Panc1 (cell line): ENCODE measurements around the gene NDRG4. TPM values are rescaled to one million over a fixed set of nuclear protein-coding genes. Genes with fewer than 3 reads are reported as not detected.

Source experiments
- ATAC-seq: fragments of 200-7000 bp; cut with Tn5 transposase; 2 replicates; pipeline ENCODE4 v1.9.1; 2020; ENCODE audit warnings: mild to moderate bottlenecking, moderate library complexity
- BruUV-seq: library from RNA; stranded (reverse); fragments of 400-500 nt; replicated peaks from 2 replicates; lab custom pipeline; 2021; lab: Mats Ljungman, UMichigan
- CTCF ChIA-PET: fragments of 300-600 bp; sonication (Branson Sonifier 250); formaldehyde crosslinking; loops from one replicate; lab custom pipeline; 2022; ENCODE audit warnings: antibody characterized with exemption; lab: Charles Lee
- POLR2A ChIA-PET: fragments of 300-600 bp; sonication (Branson Sonifier 250); formaldehyde crosslinking; loops from one replicate; lab custom pipeline; 2022; ENCODE audit warnings: antibody characterized with exemption; lab: Charles Lee
- DNase-seq: peaks from one replicate; pipeline ENCODE4 v3.0.0-alpha.2; 2010; ENCODE audit warnings: low read depth, low spot score
- H3K27ac ChIP-seq: 2 replicates; pipeline ENCODE4 v1.5.1; 2011; ENCODE audit warnings: mild to moderate bottlenecking, low read length, inconsistent platforms
- H3K27me3 ChIP-seq: fragments of 200-500 bp; sonication (Bioruptor generic); 2 replicates; pipeline ENCODE4 v1.6.0; 2014; ENCODE audit warnings: low read length, inconsistent platforms; ENCODE audit not compliant: control insufficient read depth, insufficient read depth
- H3K36me3 ChIP-seq: fragments of 200-500 bp; sonication (Bioruptor generic); 2 replicates; pipeline ENCODE4 v1.5.1; 2014; ENCODE audit warnings: inconsistent platforms, mild to moderate bottlenecking, low read length, moderate library complexity; ENCODE audit not compliant: control insufficient read depth, insufficient read depth
- H3K4me1 ChIP-seq: 2 replicates; pipeline ENCODE4 v1.5.1; 2011; ENCODE audit warnings: inconsistent platforms, mild to moderate bottlenecking, low read length, moderate library complexity; ENCODE audit not compliant: control insufficient read depth, insufficient read depth
- H3K4me3 ChIP-seq, 2 experiments: 2 replicates each; pipeline ENCODE4 v1.5.1; 2011 to 2012; ENCODE audit warnings: low read depth in 2 of 2, low read length in 2 of 2, mild to moderate bottlenecking in 2 of 2, inconsistent platforms in 1 of 2, moderate library complexity in 1 of 2
- H3K9me3 ChIP-seq: fragments of 200-500 bp; sonication (Bioruptor generic); 2 replicates; pipeline ENCODE4 v1.5.1; 2014; ENCODE audit warnings: low read depth, mild to moderate bottlenecking, inconsistent platforms, low read length, moderate library complexity; ENCODE audit not compliant: control insufficient read depth, insufficient read depth
- POLR2AphosphoS5 ChIP-seq: IDR thresholded peaks from 2 replicates; pipeline ENCODE4 v1.6.1; 2012; ENCODE audit warnings: mild to moderate bottlenecking, low read depth, low read length, moderate library complexity
- SIN3A ChIP-seq: IDR thresholded peaks from 2 replicates; pipeline ENCODE4 v1.6.1; 2012; ENCODE audit warnings: low read depth, mild to moderate bottlenecking, low read length, moderate library complexity, borderline replicate concordance; ENCODE audit not compliant: insufficient read depth
- TCF7L2 ChIP-seq: IDR thresholded peaks from 2 replicates; pipeline ENCODE4 v1.6.1; 2011; ENCODE audit warnings: mild to moderate bottlenecking, low read depth, low read length, inconsistent platforms
- in situ Hi-C: cut with HindIII; loops from 2 replicates; pipeline ENCODE4 v1.10.0; 2016; ENCODE audit warnings: low sequenced_read_pairs, low pct_unique_long_range_greater_than_20kb
- intact Hi-C: fragments of 100-400 bp; cut with micrococcal nuclease; formaldehyde crosslinking; loops from one replicate; pipeline ENCODE4 v1.10.0; 2022; ENCODE audit not compliant: unreplicated experiment
- total RNA-seq: library from RNA; stranded (reverse); gene quantifications from one replicate; pipeline ENCODE4 v1.2.1, GENCODE V29; 2021; ENCODE audit not compliant: unreplicated experiment
- TF ChIP-seq, protein P1 (sequence below), 2 experiments: IDR thresholded peaks; 2 replicates each; pipeline ENCODE4 v1.6.1; 2011 to 2012; ENCODE audit warnings: low read depth in 2 of 2, control low read depth in 1 of 2, low read length in 1 of 2, mild to moderate bottlenecking in 1 of 2, moderate library complexity in 1 of 2; ENCODE audit not compliant: insufficient read depth in 1 of 2
- TF ChIP-seq, protein P2 (sequence below): fragments of 450-650 bp; IDR thresholded peaks from 2 replicates; pipeline ENCODE4 v1.5.1; 2017; ENCODE audit warnings: mild to moderate bottlenecking

Gene NDRG4
- total RNA-seq, 1 experiment from 2014 or later = 5.1 TPM

DNA sequence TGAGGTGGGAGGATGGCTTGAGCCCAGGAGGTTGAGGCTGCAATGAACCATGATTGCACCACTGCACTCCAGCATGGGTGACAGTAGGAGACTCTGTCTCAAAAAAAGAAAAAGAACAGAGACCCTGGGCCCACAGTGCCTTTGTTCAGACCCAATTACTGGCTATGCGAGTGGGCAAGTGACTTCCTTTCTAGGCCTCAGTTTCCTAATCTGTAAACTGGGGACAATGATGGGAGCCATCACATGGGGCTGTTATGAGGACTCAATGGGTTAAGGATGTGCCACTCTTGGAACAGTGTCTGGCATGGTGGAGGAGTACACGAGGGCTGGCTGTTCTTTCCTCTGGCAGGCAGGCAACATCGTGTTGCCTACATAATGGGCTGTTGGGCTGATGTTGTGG is 47.3 kb upstream of the NDRG4 start:
- in situ Hi-C loops = no loop called here
- CTCF ChIA-PET = no interaction called here
- BruUV-seq = no TSS peak

DNA sequence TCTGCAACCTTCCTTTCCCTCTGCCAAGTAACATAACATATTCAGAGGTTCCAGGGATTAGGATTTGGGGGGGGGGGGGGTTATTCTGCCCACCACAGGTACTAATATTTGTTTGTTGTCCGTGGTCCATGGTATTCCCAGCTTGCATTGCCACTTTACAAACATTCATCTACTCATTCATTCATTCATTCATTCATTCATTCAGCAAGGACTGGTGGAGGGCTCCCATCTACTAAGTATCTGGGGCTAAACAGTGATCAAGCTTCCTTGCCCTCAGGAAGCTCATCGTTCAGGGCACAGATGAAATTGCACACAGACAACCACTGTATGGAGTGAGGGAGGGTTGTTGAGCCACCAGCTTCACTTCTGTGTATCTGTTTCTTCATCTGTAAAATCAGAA is 45.8 kb upstream of the NDRG4 start:
- Histone ChIP-seq H3K4me1 (peaks cover 3% of the 10 kb centered on the region), H3K4me3 (no peak overlapping the region), H3K36me3 (no peaks in the 10 kb centered on the region), H3K27me3 (no peaks in the 10 kb centered on the region), H3K9me3 (no peaks in the 10 kb centered on the region), H3K27ac (no peak overlapping the region)
- CTCF ChIA-PET = no interaction called here
- ATAC-seq (no peak), DNase-seq (no peak)
- intact Hi-C loops = no loop called here
- TF ChIP-seq, protein P1, sequence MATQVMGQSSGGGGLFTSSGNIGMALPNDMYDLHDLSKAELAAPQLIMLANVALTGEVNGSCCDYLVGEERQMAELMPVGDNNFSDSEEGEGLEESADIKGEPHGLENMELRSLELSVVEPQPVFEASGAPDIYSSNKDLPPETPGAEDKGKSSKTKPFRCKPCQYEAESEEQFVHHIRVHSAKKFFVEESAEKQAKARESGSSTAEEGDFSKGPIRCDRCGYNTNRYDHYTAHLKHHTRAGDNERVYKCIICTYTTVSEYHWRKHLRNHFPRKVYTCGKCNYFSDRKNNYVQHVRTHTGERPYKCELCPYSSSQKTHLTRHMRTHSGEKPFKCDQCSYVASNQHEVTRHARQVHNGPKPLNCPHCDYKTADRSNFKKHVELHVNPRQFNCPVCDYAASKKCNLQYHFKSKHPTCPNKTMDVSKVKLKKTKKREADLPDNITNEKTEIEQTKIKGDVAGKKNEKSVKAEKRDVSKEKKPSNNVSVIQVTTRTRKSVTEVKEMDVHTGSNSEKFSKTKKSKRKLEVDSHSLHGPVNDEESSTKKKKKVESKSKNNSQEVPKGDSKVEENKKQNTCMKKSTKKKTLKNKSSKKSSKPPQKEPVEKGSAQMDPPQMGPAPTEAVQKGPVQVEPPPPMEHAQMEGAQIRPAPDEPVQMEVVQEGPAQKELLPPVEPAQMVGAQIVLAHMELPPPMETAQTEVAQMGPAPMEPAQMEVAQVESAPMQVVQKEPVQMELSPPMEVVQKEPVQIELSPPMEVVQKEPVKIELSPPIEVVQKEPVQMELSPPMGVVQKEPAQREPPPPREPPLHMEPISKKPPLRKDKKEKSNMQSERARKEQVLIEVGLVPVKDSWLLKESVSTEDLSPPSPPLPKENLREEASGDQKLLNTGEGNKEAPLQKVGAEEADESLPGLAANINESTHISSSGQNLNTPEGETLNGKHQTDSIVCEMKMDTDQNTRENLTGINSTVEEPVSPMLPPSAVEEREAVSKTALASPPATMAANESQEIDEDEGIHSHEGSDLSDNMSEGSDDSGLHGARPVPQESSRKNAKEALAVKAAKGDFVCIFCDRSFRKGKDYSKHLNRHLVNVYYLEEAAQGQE (IDR thresholded peaks at IDR 0.05; ENCODE audit: insufficient read depth in 1 of 2, low read depth in 2 of 2, low read length in 1 of 2) = no peak
- TF ChIP-seq POLR2AphosphoS5 (no peak), TCF7L2 (no peak)
- in situ Hi-C loops = no loop called here
- POLR2A ChIA-PET = no interaction called here
- BruUV-seq = no TSS peak

More for the DNA sequence above, 47.3 kb upstream of the NDRG4 start:
- intact Hi-C loops = no loop called here
- DNase-seq (no peak), ATAC-seq (no peak)
- TF ChIP-seq, protein P2, sequence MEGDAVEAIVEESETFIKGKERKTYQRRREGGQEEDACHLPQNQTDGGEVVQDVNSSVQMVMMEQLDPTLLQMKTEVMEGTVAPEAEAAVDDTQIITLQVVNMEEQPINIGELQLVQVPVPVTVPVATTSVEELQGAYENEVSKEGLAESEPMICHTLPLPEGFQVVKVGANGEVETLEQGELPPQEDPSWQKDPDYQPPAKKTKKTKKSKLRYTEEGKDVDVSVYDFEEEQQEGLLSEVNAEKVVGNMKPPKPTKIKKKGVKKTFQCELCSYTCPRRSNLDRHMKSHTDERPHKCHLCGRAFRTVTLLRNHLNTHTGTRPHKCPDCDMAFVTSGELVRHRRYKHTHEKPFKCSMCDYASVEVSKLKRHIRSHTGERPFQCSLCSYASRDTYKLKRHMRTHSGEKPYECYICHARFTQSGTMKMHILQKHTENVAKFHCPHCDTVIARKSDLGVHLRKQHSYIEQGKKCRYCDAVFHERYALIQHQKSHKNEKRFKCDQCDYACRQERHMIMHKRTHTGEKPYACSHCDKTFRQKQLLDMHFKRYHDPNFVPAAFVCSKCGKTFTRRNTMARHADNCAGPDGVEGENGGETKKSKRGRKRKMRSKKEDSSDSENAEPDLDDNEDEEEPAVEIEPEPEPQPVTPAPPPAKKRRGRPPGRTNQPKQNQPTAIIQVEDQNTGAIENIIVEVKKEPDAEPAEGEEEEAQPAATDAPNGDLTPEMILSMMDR = no peak
- no peak for TF ChIP-seq POLR2AphosphoS5
- no peak for TF ChIP-seq TCF7L2
- TF ChIP-seq SIN3A = no peak
- TF ChIP-seq, protein P1 (IDR thresholded peaks at IDR 0.05; ENCODE audit: insufficient read depth in 1 of 2, low read depth in 2 of 2, low read length in 1 of 2) = no peak
- H3K36me3 ChIP-seq = no peaks in the 10 kb centered on the region
- no peaks in the 10 kb centered on the region for H3K4me1 ChIP-seq
- no peaks in the 10 kb centered on the region for H3K9me3 ChIP-seq
- no peaks in the 10 kb centered on the region for H3K27me3 ChIP-seq
- POLR2A ChIA-PET = no interaction called here
- H3K27ac ChIP-seq = no peak overlapping the region
- H3K4me3 ChIP-seq = no peak overlapping the region
